Measurements from ENCODE around the gene OPCML. TPM values are rescaled to one million over a fixed set of nuclear protein-coding genes. Genes with fewer than 3 reads are reported as not detected.

The OPCML gene
- total RNA-seq, 3 donors from 2014 or later (not counting 1 experiment from before 2014, with no cell fraction given), result not detected

- no peak overlapping the region for H3K4me3 Mint-ChIP-seq
- DNase-seq (no peak), ATAC-seq (no peak)
- Histone ChIP-seq H3K4me1 (ENCODE audit: control insufficient read depth, insufficient read depth, low read length) (no peaks in the 10 kb centered on the region), H3K9me3 (ENCODE audit: control insufficient read depth, insufficient read depth, low read length) (no peaks in the 10 kb centered on the region), H3K27ac (ENCODE audit: low read length) (no peak overlapping the region), H3K27me3 (ENCODE audit: control insufficient read depth, insufficient read depth, low read length) (no peaks in the 10 kb centered on the region), H3K4me3 (ENCODE audit: low read length) (no peak overlapping the region), H3K36me3 (ENCODE audit: control insufficient read depth, insufficient read depth, low read length) (no peaks in the 10 kb centered on the region)
- peaks cover 2 to 3% of the 10 kb centered on the region in 2 donors for H3K9me3 Mint-ChIP-seq
- no peak for TF ChIP-seq CTCF (IDR thresholded peaks at IDR 0.05)
- intact Hi-C loops (cut with micrococcal nuclease), result no loop called here
- H3K27me3 Mint-ChIP-seq (ENCODE audit: low read depth in 2 of 2), result no peaks in the 10 kb centered on the region
- no peak overlapping the region for H3K27ac Mint-ChIP-seq
- H3K4me1 Mint-ChIP-seq, result no peaks in the 10 kb centered on the region
- 85% methylated on average over 7 of the region's 8 CpGs for WGBS (ENCODE audit: insufficient coverage)
- H3K36me3 Mint-ChIP-seq, result no peaks in the 10 kb centered on the region
Observed at GRCh38 chr11:133239575-133239974, 292.7 kb downstream of the OPCML start.

GRCh38 chr11:133238495-133238894 is 293.8 kb downstream of the OPCML start:
- DNase-seq (no peak), ATAC-seq (no peak)
- Mint-ChIP-seq H3K27me3 (ENCODE audit: low read depth in 2 of 2) (no peaks in the 10 kb centered on the region), H3K27ac (no peak overlapping the region), H3K4me1 (no peaks in the 10 kb centered on the region), H3K9me3 (peaks cover 2 to 3% of the 10 kb centered on the region in 2 donors), H3K4me3 (no peak overlapping the region), H3K36me3 (no peaks in the 10 kb centered on the region)
- H3K27me3 ChIP-seq (ENCODE audit: control insufficient read depth, insufficient read depth, low read length), result no peaks in the 10 kb centered on the region
- H3K4me1 ChIP-seq (ENCODE audit: control insufficient read depth, insufficient read depth, low read length), result no peaks in the 10 kb centered on the region
- H3K36me3 ChIP-seq (ENCODE audit: control insufficient read depth, insufficient read depth, low read length), result no peaks in the 10 kb centered on the region
- no peak overlapping the region for H3K4me3 ChIP-seq (ENCODE audit: low read length)
- WGBS (ENCODE audit: insufficient coverage), result 89% methylated on average over 10 of the region's 10 CpGs
- no peaks in the 10 kb centered on the region for H3K9me3 ChIP-seq (ENCODE audit: control insufficient read depth, insufficient read depth, low read length)
- no peak overlapping the region for H3K27ac ChIP-seq (ENCODE audit: low read length)
- intact Hi-C loops (cut with micrococcal nuclease), result no loop called here
- TF ChIP-seq CTCF (IDR thresholded peaks at IDR 0.05), result no peak

GRCh38 chr11:133238027-133238426 is 294.3 kb downstream of the OPCML start:
- Histone ChIP-seq H3K27ac (ENCODE audit: low read length) (no peak overlapping the region), H3K4me1 (ENCODE audit: control insufficient read depth, insufficient read depth, low read length) (no peaks in the 10 kb centered on the region), H3K36me3 (ENCODE audit: control insufficient read depth, insufficient read depth, low read length) (no peaks in the 10 kb centered on the region), H3K4me3 (ENCODE audit: low read length) (no peak overlapping the region), H3K27me3 (ENCODE audit: control insufficient read depth, insufficient read depth, low read length) (no peaks in the 10 kb centered on the region), H3K9me3 (ENCODE audit: control insufficient read depth, insufficient read depth, low read length) (no peaks in the 10 kb centered on the region)
- H3K36me3 Mint-ChIP-seq, result no peaks in the 10 kb centered on the region
- 88% methylated on average over 2 of the region's 2 CpGs for WGBS (ENCODE audit: insufficient coverage)
- H3K4me3 Mint-ChIP-seq, result no peak overlapping the region
- ATAC-seq (peak in 1 of 3 donors; percentile 21), DNase-seq (no peak)
- H3K9me3 Mint-ChIP-seq, result peaks cover 2 to 3% of the 10 kb centered on the region in 2 donors
- intact Hi-C loops (cut with micrococcal nuclease), result no loop called here
- H3K27me3 Mint-ChIP-seq (ENCODE audit: low read depth in 2 of 2), result no peaks in the 10 kb centered on the region
- no peak overlapping the region for H3K27ac Mint-ChIP-seq
- no peaks in the 10 kb centered on the region for H3K4me1 Mint-ChIP-seq
- TF ChIP-seq CTCF (IDR thresholded peaks at IDR 0.05), result no peak

- no peak for ATAC-seq
- Mint-ChIP-seq H3K4me1 (no peaks in the 10 kb centered on the region), H3K27ac (no peak overlapping the region), H3K9me3 (peaks cover 3 to 5% of the 10 kb centered on the region in 2 donors), H3K36me3 (no peaks in the 10 kb centered on the region), H3K4me3 (no peak overlapping the region), H3K27me3 (ENCODE audit: low read depth in 2 of 2) (no peaks in the 10 kb centered on the region)
- 82% methylated on average over 3 of the region's 3 CpGs for WGBS (ENCODE audit: insufficient coverage)
- no peak overlapping the region for H3K4me3 ChIP-seq (ENCODE audit: low read length)
- H3K27me3 ChIP-seq (ENCODE audit: control insufficient read depth, insufficient read depth, low read length), result no peaks in the 10 kb centered on the region
- intact Hi-C loops (cut with micrococcal nuclease), result no loop called here
- no peaks in the 10 kb centered on the region for H3K36me3 ChIP-seq (ENCODE audit: control insufficient read depth, insufficient read depth, low read length)
- no peak overlapping the region for H3K27ac ChIP-seq (ENCODE audit: low read length)
- DNase-seq, result no peak
- no peaks in the 10 kb centered on the region for H3K9me3 ChIP-seq (ENCODE audit: control insufficient read depth, insufficient read depth, low read length)
- TF ChIP-seq CTCF (IDR thresholded peaks at IDR 0.05), result no peak
- H3K4me1 ChIP-seq (ENCODE audit: control insufficient read depth, insufficient read depth, low read length), result no peaks in the 10 kb centered on the region
Observed at GRCh38 chr11:133235381-133235780, 296.9 kb downstream of the OPCML start.

All from natural killer cell (primary cell).